ENCODE results near the gene HEPHL1. TPM values are rescaled to one million over a fixed set of nuclear protein-coding genes. Genes with fewer than 3 reads are reported as not detected.
A peak's percentile ranks its signal among the peaks of the same experiment; 100 is the strongest.

Gene HEPHL1
- total RNA-seq, 1 donor from 2014 or later: not detected

DNA sequence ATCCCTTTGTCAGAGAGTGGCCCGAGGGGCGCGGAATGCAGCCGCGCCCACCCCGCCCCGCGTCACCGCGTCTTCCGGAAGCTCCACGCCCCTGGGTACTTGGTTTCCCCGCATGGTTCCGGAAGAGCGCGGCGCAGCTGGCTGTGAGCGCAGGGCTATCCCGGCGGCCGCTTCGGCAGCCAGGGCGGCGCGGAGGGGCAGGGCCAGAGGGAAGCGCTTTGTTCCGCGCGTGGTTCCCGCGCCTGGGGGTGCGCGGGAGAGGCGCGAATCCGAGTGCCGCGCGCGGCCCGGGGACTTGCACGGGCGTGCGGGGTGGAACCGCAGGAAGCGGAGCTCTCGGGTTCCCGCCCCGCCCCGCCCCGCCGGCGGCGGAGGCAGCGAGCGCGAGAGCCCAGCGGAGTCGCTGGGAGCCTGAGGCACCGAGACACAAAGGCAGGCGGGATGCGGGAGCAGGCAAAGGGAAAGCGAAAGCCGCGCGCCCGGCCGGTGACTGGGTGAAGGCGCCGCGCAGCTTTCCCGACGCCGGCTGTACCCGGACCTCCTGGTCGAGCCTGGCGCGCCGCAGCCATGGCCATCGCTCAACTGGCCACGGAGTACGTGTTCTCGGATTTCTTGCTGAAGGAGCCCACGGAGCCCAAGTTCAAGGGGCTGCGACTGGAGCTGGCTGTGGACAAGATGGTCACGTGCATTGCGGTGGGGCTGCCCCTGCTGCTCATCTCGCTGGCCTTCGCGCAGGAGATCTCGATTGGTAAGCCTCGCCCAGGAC, 107.8 kb downstream of the HEPHL1 start, which contains the start of gene PANX1:
Gene PANX1, plus strand, starts transcription at position 96 of the 766 bp plus-strand sequence. Its CDS starts 472 bp downstream, at position 568.
- DNase-seq (ENCODE audit: low read depth in 2 of 2): peak; percentile 83 to 89

DNA sequence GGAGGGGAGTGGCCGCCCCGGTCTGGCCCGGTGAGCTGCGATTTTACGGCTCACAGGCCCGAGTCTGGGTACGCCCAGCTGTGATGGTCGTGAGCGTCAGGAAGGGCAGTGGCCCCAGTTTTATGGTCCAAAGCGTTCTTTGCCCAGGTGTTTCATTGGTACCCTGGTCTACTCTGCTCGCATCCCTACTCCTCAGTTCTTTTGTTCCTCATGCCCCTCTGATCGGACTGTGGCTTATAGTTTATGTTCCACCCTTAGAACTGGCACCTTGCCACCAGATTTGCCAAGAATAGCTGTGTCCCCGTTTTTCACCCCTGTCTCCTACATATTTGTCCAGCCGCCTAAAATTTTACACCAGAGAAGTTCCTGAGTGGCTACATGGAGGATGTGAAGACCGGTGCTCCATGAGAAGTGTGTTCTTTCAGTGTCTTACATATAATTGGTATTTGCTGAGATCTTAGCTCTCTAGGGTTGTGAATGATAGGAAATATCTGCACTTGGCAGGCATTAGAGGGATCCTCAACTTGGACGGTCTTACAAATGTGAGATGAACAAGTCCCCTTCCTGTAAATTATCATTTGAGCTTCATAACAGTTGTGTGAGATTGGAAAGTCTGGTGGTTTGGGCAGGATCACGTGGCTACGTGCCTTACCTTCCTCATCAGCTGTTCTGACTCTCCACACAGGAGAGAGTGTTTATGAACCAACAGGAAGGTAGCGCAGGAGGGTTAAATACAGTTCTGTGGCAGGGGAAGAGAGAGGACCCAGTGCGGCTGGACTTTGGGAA, 108.6 kb downstream of the HEPHL1 start:
- DNase-seq (ENCODE audit: low read depth in 2 of 2): peak; percentile 11 to 48

DNA sequence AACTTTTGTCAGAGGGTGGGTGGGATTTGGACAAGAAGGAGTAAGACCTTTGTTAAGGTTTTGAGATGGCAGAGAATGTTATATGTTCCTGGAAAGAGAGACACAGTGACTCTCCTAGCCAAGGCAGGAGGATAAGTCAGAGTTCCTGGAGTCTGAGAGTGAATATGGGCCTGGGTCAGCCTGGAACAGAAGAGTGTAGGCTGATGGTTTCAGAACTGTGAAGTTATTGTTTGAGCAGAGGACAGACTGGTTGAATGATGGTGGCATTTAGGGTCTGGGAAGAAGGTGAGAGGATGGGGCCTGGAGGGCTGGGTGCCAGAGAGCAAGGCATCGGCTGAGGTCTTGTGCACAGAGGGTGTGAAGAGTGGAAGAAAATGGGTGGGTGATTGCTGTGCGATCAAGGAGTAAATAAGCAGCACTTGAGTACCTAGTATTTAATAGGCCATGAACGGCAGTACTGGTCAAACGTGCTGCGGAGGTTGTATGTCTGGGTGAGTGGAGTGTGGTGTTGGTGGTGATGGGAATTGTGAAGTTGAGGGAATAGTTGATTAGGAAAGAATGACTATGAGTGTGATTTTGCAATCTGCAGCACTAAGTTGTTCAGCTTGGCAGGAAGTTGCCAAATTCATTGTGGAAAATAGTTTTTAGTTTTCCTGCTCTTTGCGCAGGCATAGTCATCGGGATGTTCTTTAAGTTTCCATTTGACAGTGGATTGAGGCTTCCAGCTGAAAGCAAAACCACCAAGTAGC, 109.3 kb downstream of the HEPHL1 start:
- peak; percentile 72 to 91 for DNase-seq (ENCODE audit: low read depth in 2 of 2)

DNA sequence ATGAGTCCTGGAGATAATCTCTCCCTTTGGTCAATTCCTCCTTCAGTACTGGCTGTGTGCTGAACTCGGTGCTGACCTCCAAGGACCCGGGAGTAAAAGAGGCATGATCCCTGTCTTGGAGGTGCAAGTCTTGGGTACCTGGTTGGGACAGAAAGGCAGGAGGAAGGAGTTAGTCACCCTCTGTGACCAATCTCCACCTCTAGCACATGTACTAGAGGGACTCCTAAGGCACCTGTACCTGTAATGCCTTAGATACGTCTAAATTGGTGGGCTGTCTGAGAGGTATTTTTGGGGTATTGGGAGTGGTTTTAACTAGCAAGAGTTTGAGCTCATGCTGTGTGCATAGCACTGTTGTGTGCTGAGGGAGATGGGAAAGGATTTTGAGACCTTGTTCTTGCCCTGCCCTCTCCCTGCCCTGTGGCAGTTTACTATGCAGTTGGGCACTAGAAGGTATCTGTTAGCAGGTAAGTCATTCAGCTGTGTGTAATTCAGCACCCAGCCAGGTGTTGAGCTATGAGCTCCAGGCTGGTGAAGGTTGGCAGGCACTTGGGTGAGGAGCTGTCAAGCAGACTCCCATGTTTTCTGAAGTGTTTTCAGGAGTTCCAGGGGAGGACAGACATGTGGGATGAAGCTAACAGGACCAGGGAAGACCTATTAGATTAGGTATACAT, 110.0 kb downstream of the HEPHL1 start:
- no peak for DNase-seq (ENCODE audit: low read depth in 2 of 2)

DNA sequence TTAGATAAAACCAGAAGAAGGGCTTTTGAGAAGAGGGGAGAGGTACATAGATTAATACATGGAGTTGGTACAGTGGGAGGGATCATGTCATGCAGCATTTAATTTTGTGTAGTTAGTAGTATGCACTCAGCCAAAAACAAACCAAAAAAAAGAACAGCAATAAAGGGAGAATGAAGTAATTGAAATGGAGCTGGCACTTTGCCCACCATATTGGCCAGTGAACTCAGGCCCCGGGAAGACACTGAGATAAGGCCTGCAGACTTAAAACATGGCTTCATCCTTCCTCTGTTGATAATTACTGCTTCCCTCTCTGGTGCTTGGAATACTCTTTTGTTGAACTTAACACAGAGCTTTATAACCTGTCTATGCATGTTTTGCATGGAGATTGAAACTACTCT, 110.6 kb downstream of the HEPHL1 start:
- peak; percentile 39 to 55 for DNase-seq (ENCODE audit: low read depth in 2 of 2)

DNA sequence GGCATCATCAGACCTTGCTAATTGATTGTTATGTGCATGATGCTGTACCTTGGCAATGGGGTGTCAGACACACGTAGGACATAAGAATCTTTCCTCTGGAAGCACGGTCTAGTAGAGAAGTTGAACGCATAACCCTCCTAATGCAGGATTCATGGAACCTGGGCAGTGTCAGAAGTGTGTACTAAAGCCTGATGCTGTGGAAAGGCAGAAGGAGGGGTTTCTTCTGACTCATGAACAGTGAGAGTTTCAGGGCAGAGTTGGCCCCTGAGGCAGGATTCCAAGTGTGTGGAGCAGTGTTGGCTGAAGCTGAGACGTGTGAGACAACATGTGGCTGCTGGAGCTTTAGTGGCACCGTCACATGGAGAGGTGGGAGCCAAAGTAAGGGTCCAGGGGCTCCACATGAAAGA, 111.0 kb downstream of the HEPHL1 start:
- peak in 1 of 2 donors; percentile 69 for DNase-seq (ENCODE audit: low read depth in 2 of 2)

DNA sequence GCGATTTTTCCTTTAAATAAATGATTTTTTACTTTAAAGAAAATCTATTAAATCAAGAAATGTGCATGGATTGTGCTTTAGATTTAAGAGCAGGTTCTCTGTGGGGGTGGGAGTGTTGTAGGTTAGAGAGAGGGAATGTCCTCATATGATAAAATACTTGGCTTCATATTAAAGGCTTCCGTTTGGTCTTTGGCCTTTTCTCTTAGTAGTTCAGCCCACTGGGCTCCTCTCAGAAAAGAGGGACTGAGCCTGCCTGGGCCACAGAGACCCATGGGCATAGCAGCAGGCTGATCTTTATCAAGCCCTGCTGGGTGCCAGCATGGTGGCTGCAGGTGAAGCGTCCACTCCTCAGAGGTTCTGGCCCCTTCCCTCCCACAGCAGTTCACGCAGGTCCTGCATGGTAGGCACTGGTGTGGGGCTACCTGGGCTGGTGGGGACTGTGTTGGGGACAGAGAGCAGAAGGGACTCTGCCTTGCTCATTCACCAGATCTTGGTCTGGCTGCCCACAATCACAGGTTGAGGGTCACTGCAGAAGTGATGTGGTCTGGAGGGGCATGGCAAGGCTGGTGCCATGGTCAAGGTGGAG, 111.8 kb downstream of the HEPHL1 start:
- no peak for DNase-seq (ENCODE audit: low read depth in 2 of 2)

DNA sequence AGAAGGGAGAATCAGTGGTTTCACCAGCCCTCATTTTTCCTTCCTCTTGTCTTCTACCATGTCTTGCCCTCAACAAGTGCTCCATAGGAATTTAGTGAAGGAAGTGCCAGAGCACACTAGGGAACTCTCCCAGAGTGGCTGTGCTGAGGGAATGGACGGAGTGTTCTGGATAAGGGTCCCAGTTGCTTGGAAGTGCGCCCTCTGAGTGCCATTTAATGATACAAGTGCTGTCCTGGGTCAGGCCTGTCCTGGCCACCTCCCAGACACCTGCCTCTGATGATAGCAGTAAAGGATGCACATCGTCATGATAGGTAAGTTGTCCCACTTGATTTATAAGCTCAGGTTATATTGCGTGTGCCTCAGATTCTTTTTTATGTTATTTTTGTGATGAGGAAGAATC, 112.6 kb downstream of the HEPHL1 start:
- no peak for DNase-seq (ENCODE audit: low read depth in 2 of 2)

DNA sequence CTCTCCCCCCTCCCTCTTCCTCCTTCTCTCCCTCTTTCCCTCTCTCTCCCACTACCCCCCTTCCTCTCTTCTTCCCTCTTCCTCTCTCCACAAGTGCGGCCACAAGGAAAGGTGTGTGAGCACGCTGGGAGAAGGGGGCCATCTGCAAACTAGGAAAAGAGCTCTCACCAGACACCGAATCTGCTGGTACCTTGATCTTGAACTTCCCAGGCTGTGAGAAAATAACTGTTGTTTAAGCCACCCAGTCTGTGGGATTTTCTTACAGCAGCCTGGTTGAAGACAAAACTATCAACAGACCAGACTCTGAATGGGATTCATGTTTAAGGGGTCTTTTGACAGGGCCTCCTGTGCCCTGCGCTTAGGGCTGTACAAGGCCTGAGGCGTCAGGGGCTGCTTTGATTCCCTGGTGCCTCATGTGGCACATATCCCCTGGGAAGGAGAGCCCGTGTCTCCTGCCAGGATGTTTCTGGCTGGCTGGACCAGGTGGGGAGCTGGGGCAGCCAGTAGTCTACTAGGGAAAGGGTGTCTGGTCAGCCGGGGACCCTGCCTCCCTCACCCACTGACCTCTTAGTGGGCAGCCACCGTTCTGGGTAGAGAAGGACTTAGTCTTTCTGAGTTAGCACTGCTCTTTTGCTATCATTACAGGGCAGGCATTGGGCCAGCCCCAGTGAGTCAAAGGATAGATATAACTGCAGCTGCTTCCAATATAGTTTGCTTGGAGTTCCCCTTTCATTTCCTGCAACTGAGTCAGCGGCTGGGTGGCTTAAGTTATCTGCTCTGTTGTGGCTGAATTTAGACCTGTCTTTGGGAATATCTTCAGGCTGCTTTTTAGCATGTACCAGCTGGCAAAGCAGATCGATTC, 113.7 kb downstream of the HEPHL1 start:
- peak; percentile 71 to 94 for DNase-seq (ENCODE audit: low read depth in 2 of 2)

DNA sequence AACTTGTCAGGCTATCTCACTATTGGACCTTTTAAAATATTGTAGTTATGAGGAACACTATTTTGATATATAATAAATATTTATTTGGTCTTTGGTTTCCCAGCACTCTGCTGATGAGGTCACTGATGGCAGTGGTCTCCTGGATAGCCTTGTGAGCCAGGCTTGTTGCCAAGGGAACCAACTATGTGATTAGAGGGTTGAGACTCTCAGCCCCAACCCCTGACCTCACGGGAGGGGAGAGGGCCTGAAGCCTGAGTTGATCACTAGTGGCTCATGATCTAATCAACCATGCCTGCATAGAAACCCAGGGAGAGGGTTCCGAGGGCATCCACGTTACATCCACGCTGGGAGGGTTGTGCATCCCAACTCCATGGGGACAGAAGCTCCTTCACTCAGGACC, 118.3 kb downstream of the HEPHL1 start:
- DNase-seq (ENCODE audit: low read depth in 2 of 2): no peak

DNA sequence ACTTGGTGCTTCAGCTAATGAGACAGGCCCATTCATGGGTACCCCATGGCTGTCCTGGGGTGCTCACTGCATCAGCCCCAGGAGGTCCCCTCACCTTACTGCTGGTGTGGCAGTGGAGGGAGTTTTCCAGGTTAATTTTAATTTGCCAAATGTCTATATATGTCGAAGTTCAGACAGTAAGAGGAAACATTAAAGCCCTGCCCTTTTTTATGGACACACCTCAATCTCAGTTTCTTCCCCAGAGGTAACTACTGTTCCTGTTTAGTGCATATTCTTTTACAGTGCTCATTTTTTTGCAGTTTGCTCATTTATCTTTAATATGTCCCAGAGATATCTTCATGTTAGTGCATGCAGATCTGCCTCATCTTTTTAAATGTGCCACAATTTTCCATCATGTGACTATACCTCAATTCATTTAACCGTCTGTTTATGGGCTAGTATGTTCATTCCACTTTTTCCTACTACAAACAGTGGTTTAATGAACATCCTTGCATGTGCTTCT, 119.1 kb downstream of the HEPHL1 start:
- no peak for DNase-seq (ENCODE audit: low read depth in 2 of 2)

DNA sequence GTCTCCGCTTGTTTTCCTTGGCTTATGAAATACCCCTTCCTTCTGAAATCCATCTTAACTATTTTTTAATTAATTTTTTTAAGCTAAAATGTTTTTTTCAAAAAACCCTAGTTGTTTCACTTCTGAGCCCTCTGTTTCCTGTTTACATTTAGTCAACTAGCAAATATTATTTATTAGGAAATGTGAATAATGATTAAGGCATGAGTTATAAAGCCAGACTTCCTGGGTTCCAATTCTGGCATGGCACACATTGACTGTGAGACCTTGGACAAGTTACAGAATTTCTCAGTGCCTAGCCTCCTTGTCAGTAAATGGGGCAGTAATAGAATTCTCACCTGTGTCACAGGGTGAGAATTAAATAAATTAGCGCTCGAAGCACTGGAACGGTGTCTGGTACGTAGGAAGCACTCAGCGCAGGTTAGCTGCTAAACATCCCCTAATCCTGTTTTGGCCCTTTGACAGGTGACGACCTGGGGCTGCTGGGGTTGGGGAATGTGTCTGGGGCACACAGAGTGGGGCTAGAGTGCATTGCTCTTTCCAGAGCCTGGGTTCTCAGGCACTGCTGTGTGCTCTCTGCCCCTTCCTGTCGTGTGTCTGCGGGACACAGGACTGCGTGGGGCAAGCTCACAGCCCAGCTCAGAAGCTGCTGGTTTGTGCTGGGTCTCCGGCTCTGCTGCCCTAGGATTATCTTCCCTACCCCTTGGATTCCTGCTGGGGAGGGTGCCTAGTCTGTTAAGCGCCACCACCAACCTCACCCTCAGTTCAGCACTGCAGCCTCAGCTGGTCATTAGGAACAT, 120.6 kb downstream of the HEPHL1 start:
- DNase-seq (ENCODE audit: low read depth in 2 of 2): peak in 1 of 2 donors; percentile 23

DNA sequence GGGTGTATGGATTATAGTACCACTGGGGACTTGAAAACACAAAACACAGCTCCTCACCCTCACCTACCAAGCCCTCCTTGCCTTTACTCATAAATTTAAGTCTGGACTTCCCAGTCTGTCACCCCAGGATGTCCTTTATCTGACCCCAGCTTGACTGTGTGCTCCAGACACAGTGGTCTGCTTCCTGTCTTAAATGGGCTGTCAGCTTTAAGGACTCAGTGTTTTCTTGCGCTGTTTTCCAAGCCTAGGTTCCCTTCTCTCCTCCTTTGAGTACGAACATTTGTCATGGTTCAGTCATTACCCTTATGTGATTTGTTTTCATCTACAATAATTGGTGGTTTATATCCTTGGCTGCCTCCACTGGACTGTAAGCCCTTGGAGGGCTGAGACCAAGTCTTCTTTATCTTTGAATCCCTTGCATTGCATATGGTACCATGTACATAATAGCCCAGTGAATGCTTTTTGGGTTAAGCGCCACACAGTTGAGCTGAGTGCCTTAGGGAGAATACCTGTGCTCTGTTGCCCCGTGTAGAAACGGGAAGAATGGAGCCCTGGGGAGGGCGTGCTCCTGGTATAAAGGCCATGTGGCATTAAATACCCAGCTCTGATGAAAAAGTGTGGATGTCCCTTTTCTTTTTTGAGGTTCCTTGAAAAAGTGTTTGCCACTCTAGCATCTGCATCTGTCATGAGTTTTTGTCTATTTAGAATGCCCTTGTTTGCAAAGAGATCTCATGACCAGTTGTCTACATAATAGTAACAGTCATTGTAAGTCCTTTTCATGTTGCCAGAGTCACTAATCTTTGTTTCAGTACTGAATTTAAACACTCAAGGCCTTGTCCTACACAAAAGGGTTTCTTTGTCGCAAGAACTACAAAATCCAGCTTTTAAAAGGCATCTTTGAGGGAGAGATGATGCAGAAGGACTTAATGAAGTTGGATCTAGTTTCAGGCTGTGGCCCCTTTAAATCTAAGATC, 121.4 kb downstream of the HEPHL1 start:
- DNase-seq (ENCODE audit: low read depth in 2 of 2): peak in 1 of 2 donors; percentile 68

DNA sequence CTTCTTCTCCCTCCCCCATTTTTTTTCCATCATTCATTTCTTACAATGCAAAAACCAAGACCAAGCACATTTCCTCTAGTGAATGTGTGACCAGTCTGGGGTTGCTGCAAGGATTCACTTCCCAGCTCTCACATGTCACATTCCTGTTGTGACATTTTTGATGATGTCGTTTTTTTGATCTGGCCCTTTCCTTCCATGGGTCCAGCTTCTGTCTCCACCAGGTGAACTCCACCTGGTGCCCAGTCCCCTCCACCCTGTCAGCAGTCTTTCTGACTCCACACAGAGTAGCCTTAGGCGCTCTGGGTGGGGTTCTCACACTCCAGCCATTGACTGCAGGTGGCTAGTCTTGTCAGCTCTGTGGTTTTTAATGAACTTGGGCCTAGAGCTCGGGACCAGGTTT, 123.1 kb downstream of the HEPHL1 start:
- no peak for DNase-seq (ENCODE audit: low read depth in 2 of 2)

DNA sequence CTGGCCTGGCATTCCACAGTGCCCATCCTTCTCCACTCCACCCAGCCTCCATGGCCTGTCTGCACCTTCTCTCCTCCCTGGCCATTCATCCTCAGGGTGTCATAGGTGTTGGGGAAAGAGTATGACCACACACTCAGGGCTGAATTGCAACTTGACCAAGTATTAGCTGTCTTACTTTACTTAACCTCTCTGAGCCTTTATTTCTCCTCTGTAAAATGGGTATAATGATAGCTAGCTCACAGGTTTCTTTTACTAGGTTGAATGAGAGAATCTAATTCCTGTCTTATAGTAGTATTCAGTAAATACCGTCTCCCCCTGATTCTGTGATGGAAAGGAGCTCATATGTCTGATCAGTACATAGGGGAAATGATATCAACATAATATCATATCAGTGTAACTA, 123.5 kb downstream of the HEPHL1 start:
- no peak for DNase-seq (ENCODE audit: low read depth in 2 of 2)

DNA sequence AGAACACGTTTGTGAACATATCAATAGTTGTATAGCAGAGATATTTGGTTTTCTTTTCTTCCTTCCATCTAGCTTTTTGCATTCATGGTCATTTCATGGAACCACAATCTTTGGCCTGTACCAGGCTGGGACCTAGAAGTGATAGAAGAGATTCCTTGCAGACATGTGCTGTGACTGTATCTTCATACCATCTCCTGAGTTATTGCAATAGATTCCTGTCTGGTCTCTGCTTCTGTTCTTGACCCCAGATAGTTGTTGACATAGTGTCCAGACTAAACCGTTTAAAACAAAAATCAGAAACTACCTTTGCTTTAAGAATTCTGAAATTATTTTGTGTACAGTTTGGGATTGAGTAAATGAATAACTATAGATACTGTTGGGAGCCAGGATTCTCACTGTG, 124.3 kb downstream of the HEPHL1 start:
- no peak for DNase-seq (ENCODE audit: low read depth in 2 of 2)

DNA sequence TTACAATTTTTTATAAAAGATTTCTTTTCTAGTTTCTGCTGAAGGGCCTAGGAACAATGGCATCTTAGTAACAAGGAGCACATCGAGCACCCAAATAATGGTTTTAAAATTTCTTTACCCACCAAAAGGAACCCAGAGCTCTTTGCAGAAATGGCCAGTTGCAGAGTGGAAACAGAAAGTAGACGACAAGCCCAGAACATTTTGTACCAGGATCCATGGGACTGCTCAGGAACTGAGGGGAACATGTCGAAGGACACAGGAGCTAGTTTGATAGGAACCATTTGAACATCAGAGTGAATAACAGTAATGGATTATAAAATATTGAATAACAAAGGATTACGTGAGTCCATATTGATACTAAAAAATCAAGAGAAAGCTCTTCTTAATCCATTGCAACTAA, 124.8 kb downstream of the HEPHL1 start:
- DNase-seq (ENCODE audit: low read depth in 2 of 2): no peak

DNA sequence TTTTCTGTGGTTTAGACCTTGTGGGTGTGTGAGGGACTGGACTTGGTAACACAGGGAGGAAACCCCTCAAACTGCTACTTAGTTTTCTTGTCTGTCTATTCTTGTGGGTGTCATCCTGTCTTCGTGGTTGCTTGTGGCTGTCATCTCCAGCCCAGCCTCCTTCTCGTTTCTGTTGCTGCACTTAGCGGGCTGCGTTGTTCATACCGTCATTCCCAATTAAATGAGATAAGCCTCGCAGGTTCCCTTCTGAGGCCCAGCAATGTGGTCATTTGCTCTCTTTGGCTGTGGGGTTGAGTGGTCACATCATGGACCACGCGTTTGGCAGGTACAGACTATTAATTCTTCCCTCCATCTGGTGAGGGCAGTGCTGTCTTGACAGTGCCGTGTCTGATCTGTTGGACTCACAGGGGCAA, 126.3 kb downstream of the HEPHL1 start:
- DNase-seq (ENCODE audit: low read depth in 2 of 2): no peak

Measured in lung microvascular endothelial cell (primary cell).